Measurements from ENCODE around the gene INTS3.

DNA sequence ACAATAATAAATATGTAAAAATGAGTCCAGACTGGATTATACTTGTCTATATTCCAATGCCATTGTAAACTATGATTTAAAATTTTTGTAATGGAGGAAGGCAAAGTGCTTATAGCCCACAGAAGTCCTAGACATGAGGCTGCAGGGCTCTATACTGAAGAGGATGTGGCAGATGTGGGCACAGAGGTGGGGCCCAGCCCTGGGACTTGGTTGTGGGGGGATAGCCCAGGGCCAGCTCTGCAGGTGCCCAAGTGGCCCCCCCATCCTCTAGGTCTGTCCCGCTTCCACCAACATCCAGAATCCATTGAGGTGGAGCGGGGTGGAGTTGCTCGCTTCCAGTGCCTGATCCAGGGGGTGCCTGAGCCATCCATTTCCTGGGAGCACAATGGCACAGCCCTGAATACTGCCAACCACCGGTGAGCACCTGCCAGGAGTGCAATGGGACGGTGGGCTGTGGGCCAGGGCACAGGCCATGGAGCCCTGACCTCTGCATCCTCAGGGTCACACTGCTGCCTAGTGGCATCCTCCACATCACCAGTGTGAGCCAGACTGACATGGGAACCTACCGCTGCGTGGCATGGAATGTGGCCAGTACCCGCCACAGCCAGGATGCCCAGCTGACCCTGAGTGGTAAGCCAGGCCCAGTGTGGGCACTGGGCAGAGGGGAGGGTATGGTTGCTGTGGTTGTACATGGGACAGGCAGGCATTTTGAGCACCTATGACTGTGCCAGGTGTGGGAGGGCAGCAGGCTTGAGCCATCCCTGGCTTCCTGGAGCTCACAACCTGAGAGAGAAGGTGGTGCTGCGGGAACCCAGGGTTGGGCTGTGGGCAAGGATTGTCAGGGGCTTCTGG, 68.3 kb downstream of the INTS3 start:
- TF ChIP-seq POLR2A (IDR thresholded peaks at IDR 0.05): no peak
- TF ChIP-seq, protein P1, sequence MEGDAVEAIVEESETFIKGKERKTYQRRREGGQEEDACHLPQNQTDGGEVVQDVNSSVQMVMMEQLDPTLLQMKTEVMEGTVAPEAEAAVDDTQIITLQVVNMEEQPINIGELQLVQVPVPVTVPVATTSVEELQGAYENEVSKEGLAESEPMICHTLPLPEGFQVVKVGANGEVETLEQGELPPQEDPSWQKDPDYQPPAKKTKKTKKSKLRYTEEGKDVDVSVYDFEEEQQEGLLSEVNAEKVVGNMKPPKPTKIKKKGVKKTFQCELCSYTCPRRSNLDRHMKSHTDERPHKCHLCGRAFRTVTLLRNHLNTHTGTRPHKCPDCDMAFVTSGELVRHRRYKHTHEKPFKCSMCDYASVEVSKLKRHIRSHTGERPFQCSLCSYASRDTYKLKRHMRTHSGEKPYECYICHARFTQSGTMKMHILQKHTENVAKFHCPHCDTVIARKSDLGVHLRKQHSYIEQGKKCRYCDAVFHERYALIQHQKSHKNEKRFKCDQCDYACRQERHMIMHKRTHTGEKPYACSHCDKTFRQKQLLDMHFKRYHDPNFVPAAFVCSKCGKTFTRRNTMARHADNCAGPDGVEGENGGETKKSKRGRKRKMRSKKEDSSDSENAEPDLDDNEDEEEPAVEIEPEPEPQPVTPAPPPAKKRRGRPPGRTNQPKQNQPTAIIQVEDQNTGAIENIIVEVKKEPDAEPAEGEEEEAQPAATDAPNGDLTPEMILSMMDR (IDR thresholded peaks at IDR 0.05): no peak
